NCI-H345 (cell line): ENCODE measurements around the gene LHPP.

ENCODE experiments used
- DNase-seq: peaks from one replicate; lab custom pipeline; 2025; lab: John Stamatoyannopoulos, UW

Gene LHPP

DNA sequence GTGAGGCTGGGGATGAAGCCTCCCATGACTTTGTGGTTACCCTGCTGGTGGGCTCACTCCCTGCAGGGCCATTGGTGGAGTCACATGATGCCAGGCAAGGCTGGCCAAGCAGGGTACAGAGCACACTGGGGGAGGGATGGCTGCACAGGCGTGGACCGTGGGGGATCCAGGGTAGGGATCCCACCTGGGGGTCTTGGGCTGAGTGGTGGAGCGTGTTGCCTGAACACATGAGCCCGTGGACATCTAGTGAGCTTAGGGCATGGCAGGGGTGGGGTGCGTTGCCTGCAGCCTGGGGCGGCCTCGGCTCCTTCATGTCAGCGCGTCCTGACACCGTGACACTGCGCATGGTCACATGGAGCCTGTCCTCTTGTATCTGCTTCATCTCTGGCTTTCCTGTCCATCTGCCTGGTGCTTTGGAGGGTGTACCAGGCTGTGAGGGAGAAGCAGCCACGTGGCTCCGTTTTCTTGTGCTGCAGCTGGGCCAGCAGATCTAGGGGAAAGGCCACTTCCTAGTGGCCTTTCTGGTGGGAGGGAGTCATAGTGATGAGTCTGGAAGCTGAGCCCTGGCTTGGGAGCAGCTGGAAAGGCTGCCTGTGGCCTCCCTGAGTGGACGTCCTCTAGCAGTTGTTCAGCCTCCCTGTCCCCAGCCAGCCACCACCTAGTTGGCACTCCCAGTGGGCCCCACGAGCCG lies 96.2 kb downstream of the LHPP start:
- DNase-seq = no peak

- no peak for DNase-seq
These were observed 97.0 kb downstream of the LHPP start for GRCh38 chr10:124558339-124559321.

GRCh38 chr10:124559372-124560132 lies 97.9 kb downstream of the LHPP start:
- DNase-seq = no peak

DNA sequence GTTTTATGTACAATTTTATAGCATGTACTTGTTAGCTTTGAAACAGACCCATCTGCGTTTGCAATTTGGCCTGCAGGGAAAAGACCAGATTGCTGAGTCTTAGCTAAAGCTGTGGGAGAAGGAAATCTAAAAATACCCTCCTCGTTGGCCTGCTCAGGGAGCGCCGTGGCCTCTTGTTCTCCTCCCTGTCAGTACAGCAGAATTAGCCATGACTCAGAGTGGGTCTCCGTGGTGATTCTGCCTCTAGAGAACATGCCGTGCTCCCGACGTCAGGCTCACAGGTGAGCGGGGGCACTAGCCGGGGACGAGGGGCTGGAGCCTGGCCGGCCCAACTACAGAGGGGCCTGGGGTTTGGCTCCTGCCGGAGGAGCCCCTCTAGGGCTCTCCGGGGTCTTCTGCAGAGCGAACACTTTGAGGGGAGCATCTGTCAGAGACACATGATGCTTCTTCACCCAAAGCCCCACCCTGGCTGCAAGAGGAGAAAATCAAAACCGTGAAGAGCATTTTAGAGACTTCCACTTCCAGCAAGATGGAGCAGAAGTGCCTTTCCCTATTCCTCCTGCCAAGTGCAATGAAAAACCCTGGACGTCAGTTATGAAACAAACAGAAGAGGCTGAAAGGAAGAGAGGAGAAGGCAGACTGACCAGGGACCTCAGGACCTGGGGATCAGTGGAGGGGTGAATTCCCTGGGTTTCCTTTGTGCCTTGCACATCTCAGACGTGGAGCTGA lies 98.9 kb downstream of the LHPP start:
- no peak for DNase-seq

DNA sequence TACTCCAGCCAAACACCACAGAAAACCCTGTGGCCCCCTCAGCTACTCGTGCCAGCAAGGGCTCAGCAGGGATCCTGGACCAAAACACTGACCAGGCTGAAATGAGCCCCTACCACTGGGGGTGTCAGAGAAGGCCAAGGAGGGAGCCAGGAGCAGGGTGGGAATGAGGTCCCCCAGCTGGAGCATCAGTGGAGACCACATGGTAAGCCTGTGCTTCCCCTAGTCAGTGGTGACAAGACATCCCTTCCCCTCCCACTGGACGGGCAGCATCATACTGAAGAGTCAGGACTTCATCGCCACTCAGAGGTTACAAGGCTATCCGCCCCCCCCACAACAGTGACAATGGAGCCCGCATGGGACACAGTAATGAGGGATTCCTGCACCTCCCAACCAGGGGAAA lies 99.6 kb downstream of the LHPP start:
- no peak for DNase-seq

- no peak for DNase-seq
These were observed 100.9 kb downstream of the LHPP start for GRCh38 chr10:124562425-124563060.

GRCh38 chr10:124563320-124564040 lies 101.9 kb downstream of the LHPP start:
- no peak for DNase-seq

DNA sequence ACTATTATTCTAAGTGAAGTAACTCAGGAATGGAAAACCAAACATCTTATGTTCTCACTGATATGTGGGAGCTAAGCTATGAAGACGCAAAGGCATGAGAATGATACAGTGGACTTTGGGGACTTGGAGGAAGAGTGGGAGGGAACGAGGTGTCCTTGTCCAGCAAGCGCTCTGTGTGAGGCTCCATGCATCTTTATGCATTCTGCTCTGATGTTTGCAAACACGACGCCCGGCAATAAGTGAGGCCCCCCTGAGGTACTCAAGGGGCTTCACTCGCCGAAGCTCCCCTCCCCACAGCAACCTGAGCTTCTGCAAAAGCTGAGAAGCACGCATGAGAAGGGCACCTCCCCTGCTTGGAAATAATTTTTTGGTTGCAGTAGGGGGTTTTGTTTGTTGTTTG lies 103.3 kb downstream of the LHPP start:
- DNase-seq = no peak

DNA sequence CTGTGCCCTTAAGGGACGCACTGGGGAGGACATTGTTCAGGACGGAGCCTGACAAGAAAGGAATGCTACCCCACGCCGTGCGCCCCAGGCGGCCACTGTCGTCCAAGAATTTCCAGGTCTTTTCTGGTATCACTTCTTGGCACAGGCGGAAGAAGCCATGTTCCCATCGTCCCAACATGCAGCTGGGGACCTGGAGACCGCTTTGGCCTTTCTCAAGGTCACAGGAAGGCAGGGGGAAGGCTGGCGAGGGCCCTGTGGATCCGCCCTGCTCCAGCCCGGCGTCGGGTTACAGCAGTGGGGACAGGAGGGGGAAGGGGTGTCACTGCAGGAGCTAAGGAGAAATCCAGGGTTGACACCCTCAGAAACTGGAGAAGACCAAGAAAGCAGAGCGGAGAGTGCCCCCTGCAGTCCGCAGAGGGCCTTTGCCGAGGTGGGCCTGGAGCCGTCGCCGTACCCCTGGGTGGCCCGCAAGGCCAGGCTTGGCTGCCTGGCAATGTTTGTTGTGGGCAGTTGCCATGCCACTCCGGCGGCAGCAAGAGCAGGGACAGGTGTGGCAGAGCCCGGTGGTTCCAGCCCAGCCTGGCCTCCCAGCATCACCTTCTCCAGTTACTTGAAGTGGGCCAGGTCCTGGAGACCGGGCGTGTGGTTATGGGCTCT lies 104.1 kb downstream of the LHPP start:
- peak; percentile 15 for DNase-seq

- no peak for DNase-seq
These were observed 104.7 kb downstream of the LHPP start for GRCh38 chr10:124566222-124566888.

- no peak for DNase-seq
These were observed 105.6 kb downstream of the LHPP start for GRCh38 chr10:124566981-124567835.

DNA sequence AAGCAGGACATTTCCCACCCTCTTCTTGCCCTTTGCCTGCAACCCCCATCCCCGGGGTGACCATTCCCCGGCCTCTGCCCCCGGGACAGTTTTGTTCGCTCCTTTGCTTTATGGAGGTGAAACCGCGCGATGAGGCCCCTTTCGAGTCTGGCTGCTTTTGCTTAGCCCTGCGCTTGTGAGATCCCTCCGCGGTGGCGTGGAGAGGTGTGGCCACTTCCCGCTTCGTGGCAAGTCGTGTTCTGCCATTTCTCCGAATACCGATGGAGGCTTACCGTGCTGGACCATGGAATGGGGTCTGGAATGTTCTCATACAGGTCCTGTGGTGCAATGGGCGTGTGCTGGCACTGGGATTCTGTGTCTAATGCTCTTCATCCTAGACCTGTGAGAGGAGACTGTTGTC lies 106.7 kb downstream of the LHPP start:
- DNase-seq = no peak

DNA sequence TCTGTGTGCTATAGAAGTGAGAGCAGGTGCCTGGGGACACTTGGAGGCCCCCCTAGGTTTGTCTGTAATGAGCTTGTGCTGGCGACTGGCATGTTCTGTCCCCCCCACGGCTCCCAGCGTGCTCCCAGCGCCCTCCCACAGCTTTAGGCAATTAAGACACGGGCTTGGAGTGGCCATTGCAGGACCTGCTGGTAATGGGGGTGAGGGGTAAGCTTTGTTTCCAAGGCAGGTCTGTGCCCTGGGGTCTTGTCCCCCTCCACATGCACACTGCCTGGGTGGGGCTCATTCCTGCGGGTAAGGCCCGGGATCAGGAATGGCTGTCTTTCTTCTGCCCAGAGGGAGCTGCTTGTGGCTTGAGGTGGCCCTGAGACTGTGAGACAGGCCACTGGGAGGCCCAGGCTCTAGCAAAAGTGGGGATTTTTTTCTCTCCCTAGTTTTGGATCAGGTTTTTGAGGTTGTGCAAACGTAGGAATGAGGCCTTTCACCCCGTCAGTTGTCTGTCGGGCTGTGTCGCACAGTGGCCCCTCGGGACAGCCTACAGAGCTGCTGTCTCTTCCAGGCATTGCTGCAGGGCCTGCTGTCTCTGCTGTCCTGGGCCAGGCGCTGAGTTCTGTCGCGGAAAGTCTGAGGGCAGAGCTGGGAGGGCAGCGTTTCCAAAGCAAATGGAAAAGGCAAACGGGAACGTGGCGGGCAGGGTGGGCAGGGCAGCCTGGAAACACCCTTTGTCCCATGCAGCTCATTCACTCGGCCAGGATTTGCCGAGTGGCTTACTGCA lies 107.4 kb downstream of the LHPP start:
- no peak for DNase-seq

GRCh38 chr10:124569623-124570470 lies 108.2 kb downstream of the LHPP start:
- no peak for DNase-seq

- DNase-seq = no peak
These were observed 109.0 kb downstream of the LHPP start for GRCh38 chr10:124570646-124571045.

GRCh38 chr10:124572751-124573150 lies 111.1 kb downstream of the LHPP start:
- no peak for DNase-seq
